IPS-NIHi7 (cell line): ENCODE measurements around the gene TERB1.

ENCODE experiments used
- DNase-seq: peaks from one replicate; pipeline ENCODE4 v3.0.0; 2012; ENCODE audit warnings: mixed read lengths; ENCODE audit errors: extremely low spot score

The TERB1 gene

DNA sequence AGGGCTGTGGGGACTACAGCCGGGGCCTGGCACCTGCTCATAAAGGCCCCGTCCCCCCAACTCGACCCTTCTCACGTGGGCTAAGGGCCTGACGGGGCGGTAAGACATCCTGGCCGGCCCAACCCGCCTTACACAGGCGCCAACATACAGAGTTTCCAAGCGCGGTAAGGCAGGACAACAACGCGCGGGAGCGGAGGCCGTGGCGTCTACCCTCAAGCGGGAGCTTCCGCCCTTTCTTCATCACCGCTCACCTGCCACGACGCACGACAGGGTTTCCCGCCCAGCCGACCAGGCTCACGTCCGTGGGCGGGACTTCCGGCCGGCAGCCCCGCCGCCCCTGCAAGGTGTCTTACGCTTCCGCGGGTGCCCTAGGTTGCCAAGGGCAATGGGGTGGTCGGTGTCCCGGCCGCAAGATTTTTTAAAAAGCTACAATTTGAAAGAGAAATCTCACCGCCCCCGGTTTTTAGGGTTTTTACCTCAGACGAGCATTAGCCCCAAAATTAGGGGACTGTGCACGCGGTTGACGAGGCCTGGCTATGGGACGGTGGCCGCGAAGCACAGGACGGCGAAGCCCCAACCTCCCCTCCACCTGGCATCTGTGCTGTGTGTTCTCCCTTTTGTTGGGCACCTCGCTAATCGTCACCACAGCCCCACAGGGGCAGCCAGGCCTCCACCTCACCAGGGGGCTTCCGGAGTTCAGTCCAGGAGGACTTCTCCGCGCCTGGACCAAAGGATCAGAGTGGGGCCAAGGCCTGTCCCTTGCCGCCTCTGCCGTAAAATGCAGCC is at the start of gene TERB1:
Gene TERB1 (minus strand): TSS at position 265 of the 786 bp plus-strand sequence. CDS start 4,786 bp downstream, outside the sequence.
- DNase-seq: peak; percentile 44

DNA sequence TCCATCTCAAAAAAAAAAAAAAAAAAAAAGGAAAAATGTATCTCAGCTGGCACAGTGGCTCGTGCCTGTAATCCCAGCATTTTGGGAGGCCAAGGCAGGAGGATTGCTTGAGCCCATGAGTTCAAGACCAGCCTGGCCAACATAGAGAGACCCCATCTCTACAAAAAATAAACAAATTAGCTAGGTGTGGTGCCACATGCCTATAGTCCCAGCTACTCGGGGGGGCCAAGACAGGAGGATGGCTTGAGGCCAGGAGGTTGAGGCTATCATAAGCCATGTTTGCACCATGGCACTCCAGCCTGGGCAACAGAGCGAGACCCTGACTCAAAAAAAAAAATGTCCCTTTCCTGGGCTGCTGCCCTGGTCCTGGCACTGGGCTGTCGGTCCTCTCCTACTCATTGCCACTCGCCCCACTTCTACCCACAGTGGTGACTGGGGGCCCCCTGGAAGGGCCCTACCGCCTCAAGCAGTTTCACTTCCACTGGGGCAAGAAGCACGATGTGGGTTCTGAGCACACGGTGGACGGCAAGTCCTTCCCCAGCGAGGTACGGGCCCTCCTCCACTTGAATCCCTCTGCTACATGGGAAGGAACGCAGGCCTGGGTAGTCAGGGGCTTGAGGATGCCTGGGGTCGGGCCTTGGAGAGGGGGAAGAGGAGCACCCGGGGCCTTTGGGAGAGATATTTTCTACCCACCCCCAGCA is 48.9 kb upstream of the TERB1 start:
- DNase-seq: no peak

DNA sequence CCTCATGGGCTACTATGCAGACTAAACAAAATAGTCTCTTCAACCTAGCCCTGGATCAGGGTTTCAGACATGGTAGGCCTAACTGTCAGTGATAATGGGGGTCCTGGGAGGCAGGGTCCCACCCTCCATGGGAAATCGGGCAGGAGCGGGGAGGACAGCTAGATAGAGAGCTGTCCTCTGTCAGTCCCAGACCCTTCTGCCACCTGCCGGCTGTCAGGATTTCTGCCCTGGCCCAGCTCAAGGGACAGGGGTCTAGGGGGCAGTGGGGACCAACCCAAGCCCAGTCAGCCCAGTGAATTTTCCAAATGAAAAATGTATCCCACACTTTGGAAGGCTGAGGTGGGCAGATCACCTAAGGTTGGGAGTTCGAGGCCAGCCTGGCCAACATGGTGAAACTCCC is 48.2 kb upstream of the TERB1 start:
- no peak for DNase-seq

DNA sequence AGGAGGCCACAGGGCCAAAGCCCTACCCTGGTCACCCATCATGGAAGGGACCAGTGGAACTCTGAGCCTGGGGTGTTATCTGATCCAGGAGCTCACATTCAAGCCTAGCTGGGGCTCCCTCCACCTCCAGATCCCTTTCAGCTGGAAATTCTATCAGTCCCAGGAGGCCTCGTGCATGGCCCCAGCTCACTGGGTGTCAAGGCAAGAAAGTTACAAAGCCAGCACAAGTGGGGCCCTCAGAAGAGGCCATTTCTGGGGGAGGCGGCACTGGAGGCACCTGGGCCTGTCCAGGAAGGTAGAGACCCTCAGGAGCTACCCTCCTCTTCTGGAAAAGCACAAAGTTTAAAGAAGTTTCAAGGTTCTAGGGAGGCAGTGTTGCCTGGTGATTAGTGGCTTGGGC is 47.6 kb upstream of the TERB1 start:
- peak; percentile 6 for DNase-seq

- DNase-seq: peak; percentile 3
These were observed 46.8 kb upstream of the TERB1 start for GRCh38 chr16:66848172-66848571.

DNA sequence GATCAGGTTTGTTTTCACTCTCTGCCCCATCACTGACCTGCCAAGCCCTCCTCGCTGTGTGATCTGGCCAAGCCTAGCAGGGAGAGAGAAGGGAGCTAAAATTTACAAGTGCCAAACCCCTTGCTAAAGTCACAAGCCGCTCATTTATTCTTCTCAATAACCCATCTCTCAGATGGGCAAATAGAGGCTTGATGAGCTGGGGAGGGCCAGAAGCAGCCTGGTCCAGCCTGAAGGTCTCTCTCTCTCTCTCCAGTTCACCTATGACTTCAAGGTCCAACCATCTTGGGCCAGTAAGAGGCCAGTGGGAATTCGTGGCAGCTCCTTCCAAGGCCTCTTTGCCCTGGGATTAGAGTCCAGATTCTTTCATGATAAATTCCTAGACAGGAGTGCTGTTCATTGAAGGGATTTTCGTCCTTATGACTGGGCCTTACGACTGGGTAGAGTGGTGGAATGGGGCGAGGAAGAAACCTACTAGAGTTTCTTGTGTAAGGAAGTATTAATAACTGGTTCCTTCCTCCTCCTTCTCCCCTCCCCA is 46.2 kb upstream of the TERB1 start:
- no peak for DNase-seq

DNA sequence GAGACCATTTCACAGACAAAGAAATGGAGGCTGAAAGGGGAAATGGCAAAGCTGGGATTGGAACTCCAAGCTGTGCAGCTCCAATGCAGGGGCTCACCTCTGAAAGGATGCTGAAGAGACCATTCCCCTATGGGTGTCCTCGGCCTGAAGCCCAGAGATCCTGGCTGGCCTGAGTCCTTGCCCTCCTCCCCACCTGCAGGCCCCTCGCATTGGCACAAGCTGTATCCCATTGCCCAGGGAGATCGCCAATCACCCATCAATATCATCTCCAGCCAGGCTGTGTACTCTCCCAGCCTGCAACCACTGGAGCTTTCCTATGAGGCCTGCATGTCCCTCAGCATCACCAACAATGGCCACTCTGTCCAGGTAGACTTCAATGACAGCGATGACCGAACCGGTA is 45.4 kb upstream of the TERB1 start:
- peak; percentile 4 for DNase-seq

DNA sequence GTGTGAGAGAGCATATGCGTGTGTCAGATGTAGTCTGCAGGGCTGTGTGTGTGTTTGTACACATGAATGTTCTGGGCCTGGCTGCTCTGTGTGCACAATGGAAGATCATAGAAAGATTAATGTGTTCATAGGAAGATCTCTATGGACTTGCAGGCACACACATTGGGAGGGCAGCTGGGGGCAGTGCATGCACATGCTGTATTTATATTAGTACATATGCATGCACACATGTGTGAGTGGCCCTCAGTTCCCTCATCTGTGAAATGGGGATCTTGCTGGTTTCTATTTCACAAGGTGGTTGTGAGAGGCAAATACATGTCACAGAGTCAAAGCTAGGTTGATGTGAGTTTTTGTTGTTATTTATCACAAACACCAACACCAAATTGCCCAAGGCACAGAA is 44.9 kb upstream of the TERB1 start:
- DNase-seq: no peak

GRCh38 chr16:66845791-66846221 is 44.4 kb upstream of the TERB1 start:
- peak; percentile 12 for DNase-seq

GRCh38 chr16:66845080-66845410 is 43.7 kb upstream of the TERB1 start:
- peak; percentile 12 for DNase-seq

- peak; percentile 43 for DNase-seq
These were observed 43.1 kb upstream of the TERB1 start, which contains the start of gene CA7 for GRCh38 chr16:66844342-66845079. Gene CA7, plus strand, starts transcription at chr16:66844414. Its CDS starts 74 bp downstream, at chr16:66844488.

GRCh38 chr16:66844009-66844341 is 42.6 kb upstream of the TERB1 start:
- peak; percentile 53 for DNase-seq

DNA sequence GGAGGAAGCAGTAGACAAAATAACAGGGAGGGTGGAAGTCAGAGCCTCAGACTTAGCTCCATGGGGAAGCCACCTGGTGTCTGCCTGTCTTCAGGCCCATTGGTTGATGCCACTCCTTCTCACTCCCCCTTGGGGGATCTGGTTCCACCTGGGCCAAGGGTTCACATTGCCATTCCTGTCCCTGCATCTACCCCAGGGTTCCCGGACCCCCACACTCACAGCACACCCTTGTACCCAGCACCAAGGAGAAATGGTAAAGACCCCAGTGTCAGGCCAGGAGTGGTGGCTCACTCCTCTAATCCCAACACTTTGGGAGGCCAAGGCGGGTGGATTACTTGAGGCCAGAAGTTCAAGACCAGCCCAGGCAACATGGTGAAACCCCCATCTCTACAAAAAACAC is 41.8 kb upstream of the TERB1 start:
- peak; percentile 13 for DNase-seq

DNA sequence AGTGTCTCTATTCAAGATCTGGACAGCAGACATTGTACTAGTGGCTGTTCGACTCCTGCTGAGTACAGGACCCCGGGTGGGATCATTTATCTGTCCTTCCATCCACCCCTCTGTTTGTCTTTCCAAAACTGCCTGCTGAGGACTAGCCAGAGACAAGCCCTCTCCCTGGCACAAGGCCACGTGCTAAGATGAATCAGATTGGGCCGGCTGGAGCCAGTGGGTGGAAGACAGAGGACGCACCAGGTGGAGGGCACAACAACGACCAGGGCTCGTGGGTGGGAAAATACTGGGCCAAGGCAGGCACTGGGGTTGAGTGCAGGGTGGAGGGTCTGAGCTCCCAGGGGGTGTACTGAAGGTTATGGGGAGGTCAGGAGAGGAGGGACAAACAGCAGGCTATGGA is 41.4 kb upstream of the TERB1 start:
- peak; percentile 10 for DNase-seq

GRCh38 chr16:66841366-66841765 is 40.0 kb upstream of the TERB1 start:
- peak; percentile 4 for DNase-seq

DNA sequence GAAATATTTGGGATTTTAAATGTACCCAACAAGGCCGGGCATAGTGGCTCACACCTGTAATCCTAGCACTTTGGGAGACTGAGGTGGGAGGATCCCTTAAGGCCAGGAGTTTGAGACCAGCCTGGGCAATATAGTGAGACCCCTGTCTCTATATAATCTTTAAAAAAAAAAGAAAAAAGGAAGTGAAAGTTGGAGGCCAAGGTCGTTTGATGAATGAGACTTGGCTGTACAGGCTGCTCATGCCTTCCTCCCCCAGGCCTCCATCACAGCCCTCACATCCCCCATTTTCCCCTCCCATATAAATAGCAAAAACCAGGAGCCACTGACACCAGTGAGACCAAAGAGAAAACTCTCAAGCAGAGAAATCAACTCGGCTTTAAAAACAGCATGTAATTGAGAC is 39.5 kb upstream of the TERB1 start:
- no peak for DNase-seq

GRCh38 chr16:66834746-66835145 is 33.4 kb upstream of the TERB1 start:
- no peak for DNase-seq

- no peak for DNase-seq
These were observed 31.4 kb upstream of the TERB1 start for GRCh38 chr16:66832661-66833305.

DNA sequence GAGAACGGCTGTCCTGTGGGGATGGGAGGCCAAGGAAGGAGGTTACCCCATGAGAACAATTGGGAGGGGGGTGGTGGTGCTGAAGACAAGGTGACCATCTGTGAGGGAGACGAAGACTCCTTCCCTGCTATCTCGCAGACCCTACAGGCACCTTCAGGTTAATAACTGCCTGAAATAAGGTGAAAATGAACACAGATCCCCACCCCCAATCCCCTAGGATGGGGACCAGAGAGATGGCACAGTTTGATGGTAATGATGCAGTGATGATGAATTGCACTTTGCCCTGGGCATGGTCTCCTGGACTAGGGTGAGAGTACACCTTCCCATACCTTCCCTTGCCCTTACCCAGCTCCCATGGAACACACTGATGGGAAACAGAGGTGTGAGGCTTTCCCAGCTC is 30.8 kb upstream of the TERB1 start:
- DNase-seq: no peak

DNA sequence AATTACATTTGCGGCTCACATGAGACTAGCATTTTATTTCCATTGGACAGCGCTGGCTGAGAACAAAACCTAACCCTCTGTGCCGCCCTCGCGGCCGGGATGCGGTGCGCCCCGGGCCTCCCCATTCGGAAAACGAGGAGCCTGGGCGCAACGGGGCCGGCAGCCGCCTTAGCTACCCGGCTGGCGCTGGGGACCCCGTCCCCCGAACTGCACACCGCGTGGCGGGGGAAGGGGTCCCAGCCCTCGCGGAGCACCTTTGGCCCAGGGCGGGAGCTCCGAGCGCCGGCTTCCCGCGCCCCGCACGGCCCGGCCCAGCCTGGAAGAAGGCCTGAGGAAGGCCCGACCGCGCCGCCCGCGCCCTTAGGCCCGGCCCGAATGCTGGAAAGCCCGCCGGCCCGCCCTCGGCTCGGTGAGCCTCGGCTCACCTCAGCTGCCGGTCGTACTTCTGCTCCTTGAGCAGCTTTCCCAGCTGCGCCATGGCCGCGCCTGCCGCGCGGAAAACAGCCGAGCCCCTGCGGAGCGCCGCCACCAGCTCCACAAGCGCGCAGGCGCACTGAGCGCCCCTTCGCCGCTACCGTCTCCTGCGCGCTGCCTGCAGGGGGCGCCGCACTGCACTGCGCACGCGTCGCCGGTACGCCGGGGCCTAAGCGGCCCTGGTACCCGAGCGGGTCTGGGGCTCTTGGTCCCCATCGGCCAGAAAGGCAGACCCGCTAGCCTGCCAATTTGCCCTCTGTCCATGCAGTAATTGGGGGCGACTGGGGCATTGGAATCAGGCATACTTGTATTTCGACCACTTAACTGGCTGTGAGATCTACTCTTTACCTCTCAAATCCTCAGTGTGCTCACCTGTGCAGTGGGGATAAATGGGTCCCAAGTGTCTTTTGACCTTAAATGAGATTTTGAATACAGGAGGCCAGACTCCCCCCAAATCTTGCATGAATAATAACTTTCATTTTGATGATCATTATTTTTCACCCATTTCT is 29.3 kb upstream of the TERB1 start, which contains the start of gene NAE1:
Gene NAE1 (minus strand): TSS at position 555 of the 983 bp plus-strand sequence. CDS start 77 bp downstream, at position 478.
- DNase-seq: peak; percentile 98
